ENCODE data around the gene MAB21L2. TPM values are rescaled to one million over a fixed set of nuclear protein-coding genes. Genes with fewer than 3 reads are reported as not detected.

Gene MAB21L2
- total and polyA plus RNA-seq, 9 donors, result 0.10 TPM; not detected in 8

DNA sequence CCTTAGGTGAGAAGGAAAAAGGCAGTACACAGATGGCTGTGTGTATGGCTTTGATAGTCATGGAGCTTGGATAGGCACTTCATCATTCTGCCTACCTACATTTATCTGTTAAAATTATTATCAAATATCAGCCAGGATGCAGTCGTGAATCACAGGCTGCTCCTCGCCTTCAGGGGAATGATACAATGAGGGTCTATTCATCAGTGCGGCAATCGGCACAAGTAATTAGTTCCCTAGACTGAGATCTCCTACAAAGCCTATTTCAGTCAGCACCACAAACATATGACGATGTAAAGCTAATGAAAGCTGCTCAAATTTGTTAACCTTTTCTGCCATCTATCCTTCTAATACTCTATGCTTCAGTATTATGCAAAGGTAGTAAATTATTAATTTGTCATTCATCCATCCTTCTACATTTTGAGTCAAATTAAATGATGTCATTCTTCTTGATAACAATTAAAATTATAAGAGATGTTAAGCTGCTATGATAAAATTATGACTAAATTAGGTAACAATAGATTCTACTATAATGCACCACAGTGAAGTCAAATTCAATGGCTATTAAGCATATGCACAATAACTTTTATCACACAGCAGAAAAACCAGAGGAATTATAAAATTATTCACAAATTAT lies 19.0 kb downstream of the MAB21L2 start:
- intact Hi-C loops (cut with DNase I), result no loop called here
- Histone ChIP-seq H3K27ac (no peak overlapping the region), H3K4me3 (no peak overlapping the region), H3K4me1 (ENCODE audit: insufficient read depth) (no peaks in the 10 kb centered on the region), H3K9me3 (no peaks in the 10 kb centered on the region), H3K36me3 (no peaks in the 10 kb centered on the region), H3K27me3 (no peaks in the 10 kb centered on the region)
- TF ChIP-seq EP300 (IDR thresholded peaks at IDR 0.05) (no peak), POLR2A (IDR thresholded peaks at IDR 0.05) (no peak)
- TF ChIP-seq, protein P1, sequence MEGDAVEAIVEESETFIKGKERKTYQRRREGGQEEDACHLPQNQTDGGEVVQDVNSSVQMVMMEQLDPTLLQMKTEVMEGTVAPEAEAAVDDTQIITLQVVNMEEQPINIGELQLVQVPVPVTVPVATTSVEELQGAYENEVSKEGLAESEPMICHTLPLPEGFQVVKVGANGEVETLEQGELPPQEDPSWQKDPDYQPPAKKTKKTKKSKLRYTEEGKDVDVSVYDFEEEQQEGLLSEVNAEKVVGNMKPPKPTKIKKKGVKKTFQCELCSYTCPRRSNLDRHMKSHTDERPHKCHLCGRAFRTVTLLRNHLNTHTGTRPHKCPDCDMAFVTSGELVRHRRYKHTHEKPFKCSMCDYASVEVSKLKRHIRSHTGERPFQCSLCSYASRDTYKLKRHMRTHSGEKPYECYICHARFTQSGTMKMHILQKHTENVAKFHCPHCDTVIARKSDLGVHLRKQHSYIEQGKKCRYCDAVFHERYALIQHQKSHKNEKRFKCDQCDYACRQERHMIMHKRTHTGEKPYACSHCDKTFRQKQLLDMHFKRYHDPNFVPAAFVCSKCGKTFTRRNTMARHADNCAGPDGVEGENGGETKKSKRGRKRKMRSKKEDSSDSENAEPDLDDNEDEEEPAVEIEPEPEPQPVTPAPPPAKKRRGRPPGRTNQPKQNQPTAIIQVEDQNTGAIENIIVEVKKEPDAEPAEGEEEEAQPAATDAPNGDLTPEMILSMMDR (IDR thresholded peaks at IDR 0.05), result no peak
- 84 to 91% (median 87%) methylated on average over 5 of the region's 5 CpGs for WGBS, 3 donors
- DNase-seq, result no peak

DNA sequence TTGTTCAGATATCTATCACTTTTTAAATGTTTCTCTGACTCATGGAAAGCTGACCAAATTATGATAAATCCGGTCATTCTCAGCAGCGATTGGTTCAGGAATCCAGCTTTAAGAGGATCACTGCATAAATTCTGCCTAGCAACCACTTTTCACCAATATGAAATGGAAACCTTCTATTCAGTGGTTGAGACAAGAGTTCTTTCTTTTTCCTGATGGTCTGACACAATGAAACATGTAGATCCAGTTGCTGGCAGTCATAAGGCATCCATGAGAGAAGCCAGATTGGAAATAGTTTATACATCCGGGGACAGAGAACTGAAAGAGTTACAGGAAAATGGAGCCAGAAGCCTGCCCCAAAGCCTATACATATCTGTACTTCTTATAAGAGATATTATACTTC lies 27.2 kb downstream of the MAB21L2 start:
- intact Hi-C loops (cut with DNase I), result no loop called here
- Histone ChIP-seq H3K36me3 (no peaks in the 10 kb centered on the region), H3K9me3 (no peaks in the 10 kb centered on the region), H3K4me1 (ENCODE audit: insufficient read depth) (no peaks in the 10 kb centered on the region), H3K27ac (no peak overlapping the region), H3K4me3 (no peak overlapping the region), H3K27me3 (no peaks in the 10 kb centered on the region)
- TF ChIP-seq, protein P1 (IDR thresholded peaks at IDR 0.05), result no peak
- TF ChIP-seq EP300 (IDR thresholded peaks at IDR 0.05), result no peak
- TF ChIP-seq POLR2A (IDR thresholded peaks at IDR 0.05), result no peak
- WGBS, 3 donors, result 95 to 99% (median 96%) methylated on average over 3 of the region's 3 CpGs
- DNase-seq, result no peak

DNA sequence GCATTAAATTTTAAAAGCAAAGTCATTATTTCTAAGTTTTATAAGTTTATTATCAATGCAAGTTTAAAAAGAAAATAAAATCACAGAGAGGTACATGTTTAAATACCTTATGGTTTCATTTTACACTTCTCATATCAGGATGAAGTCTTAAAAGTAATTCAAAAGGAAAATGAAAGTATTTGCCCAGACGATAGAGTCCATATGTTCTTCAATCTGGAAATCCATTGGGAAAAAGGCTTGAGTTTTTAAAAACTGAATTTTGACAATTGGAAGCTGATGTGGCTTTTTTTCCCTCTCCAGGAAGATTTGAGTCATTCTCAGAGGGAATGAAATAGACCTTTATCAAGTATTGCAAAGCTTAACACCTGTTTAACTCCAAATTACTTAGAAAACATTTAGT lies 37.1 kb downstream of the MAB21L2 start:
- no peaks in the 10 kb centered on the region for H3K9me3 ChIP-seq
- 5 to 9% (median 9%) methylated on average over 1 of the region's 1 CpG for WGBS, 3 donors
- intact Hi-C loops (cut with DNase I), result no loop called here
- DNase-seq, result no peak
- TF ChIP-seq EP300 (IDR thresholded peaks at IDR 0.05), result no peak
- TF ChIP-seq POLR2A (IDR thresholded peaks at IDR 0.05), result no peak
- TF ChIP-seq, protein P1 (IDR thresholded peaks at IDR 0.05), result no peak
- no peaks in the 10 kb centered on the region for H3K27me3 ChIP-seq
- no peaks in the 10 kb centered on the region for H3K4me1 ChIP-seq (ENCODE audit: insufficient read depth)
- no peaks in the 10 kb centered on the region for H3K36me3 ChIP-seq
- no peak overlapping the region for H3K27ac ChIP-seq
- no peak overlapping the region for H3K4me3 ChIP-seq

DNA sequence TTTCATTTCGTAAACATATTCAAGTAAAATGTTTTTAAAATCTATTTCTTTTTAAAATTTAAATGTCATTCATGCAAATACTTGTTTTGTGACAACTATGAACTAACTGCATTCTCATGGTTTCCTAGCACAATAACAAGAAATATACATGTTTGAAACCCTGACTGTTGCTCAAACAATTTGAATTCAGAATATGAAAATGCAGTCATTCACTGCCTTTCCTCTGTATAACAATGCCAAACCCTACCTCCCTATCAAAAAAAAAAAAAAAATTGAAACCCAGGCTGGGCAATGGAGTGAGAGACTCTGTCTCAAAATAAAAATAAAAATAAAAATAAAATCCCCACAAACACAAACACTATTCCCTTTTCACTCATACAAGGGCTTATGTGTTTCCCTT lies 42.1 kb downstream of the MAB21L2 start:
- 95 to 100% (median 97%) methylated on average over 1 of the region's 1 CpG for WGBS, 3 donors
- no peaks in the 10 kb centered on the region for H3K27me3 ChIP-seq
- H3K27ac ChIP-seq, result no peak overlapping the region
- TF ChIP-seq EP300 (IDR thresholded peaks at IDR 0.05), result no peak
- no peak for TF ChIP-seq POLR2A (IDR thresholded peaks at IDR 0.05)
- TF ChIP-seq, protein P1 (IDR thresholded peaks at IDR 0.05), result no peak
- H3K4me1 ChIP-seq (ENCODE audit: insufficient read depth), result no peaks in the 10 kb centered on the region
- DNase-seq, result no peak
- no peaks in the 10 kb centered on the region for H3K9me3 ChIP-seq
- no peak overlapping the region for H3K4me3 ChIP-seq
- no peaks in the 10 kb centered on the region for H3K36me3 ChIP-seq
- intact Hi-C loops (cut with DNase I), result no loop called here
